GM18511 (cell line): ENCODE results near the gene N4BP3.
A peak's percentile ranks its signal among the peaks of the same experiment; 100 is the strongest.
"Not testable (repeated sequence)": the region's sequence is repeated elsewhere in the genome, so short reads cannot be mapped to it uniquely, and the experiment has no call there.

Source experiments
- ATAC-seq: cut with Tn5 transposase; IDR thresholded peaks from one replicate; pipeline ENCODE4 v1.9.1; 2021; ENCODE audit warnings: mild to moderate bottlenecking, moderate library complexity; ENCODE audit not compliant: unreplicated experiment

N4BP3 gene

GRCh38 chr5:178113141-178113787, at the start of gene N4BP3:
N4BP3 (plus strand) TSS chr5:178113532; CDS start chr5:178119584, 6,052 bp downstream.
- peak; percentile 54 for ATAC-seq

DNA sequence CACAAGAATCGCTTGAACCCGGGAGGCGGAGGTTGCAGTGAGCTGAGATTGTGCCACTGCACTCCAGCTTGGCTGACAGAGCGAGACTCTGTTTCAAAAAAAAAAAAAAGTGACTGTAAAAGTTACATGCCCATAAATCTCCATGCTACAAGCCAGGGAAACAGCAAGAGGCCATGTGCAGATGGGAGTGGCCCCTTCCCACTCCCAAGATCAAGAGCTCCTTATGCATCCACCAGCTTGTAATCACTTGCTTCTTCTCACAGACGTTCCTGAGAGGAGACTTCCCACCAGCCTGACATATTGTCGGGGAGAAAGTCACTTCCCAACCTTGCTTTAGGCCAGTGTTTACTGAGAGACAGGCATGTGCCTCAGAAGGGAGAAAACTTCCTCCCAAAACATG, 45.6 kb upstream of the N4BP3 start:
- no peak for ATAC-seq

DNA sequence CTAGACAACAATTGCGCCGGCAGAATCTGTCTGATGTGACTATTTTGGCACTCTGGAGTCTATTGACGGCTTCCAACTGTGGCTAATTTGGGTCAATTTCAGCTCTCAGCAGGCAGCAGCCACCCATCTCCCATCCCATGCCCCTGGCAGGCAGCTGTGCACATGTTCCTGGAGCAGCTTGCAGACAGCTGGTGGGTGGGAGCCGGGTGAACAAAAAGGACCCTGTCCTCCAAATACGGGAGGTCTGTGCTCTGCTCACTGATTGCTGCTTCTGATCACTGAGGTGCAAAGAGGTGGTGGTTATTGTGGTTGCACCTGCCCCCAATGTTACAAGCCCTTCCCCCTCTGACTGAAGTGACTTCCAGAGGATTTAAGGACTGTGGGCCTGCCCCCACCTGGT, 45.0 kb upstream of the N4BP3 start:
- no peak for ATAC-seq

DNA sequence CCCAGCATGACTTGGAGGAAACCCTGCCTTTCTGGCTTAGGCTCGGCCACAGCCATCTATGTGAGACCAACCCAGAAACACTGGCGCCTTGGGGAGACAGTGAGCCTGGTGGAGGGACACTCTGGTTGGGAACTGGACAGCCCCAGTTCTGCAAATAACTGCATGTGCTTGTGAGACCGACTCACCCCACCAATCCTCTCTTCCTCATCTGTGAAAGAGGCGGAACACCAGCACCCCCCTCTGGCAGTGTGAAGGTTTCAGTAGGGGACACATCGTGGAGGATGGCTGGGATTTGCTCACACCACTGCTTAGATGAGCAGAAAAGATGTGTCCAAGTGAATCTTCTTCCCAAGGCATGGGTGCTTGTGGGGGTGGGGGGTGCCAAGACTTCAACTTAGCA, 43.4 kb upstream of the N4BP3 start:
- ATAC-seq, result no peak

GRCh38 chr5:178071108-178071507, 42.2 kb upstream of the N4BP3 start:
- no peak for ATAC-seq

GRCh38 chr5:178072749-178073148, 40.6 kb upstream of the N4BP3 start:
- no peak for ATAC-seq

- peak; percentile 83 for ATAC-seq
Measured at GRCh38 chr5:178074266-178074952, 38.9 kb upstream of the N4BP3 start.

GRCh38 chr5:178076965-178077364, 36.4 kb upstream of the N4BP3 start:
- not testable (repeated sequence) for ATAC-seq

- no peak for ATAC-seq
Measured at GRCh38 chr5:178077751-178078150, 35.6 kb upstream of the N4BP3 start.

GRCh38 chr5:178078197-178079010, 34.9 kb upstream of the N4BP3 start:
- ATAC-seq, result no peak

- ATAC-seq, result no peak
Measured at GRCh38 chr5:178080056-178080455, 33.3 kb upstream of the N4BP3 start.

- ATAC-seq, result no peak
Measured at GRCh38 chr5:178080618-178081410, 32.5 kb upstream of the N4BP3 start.

DNA sequence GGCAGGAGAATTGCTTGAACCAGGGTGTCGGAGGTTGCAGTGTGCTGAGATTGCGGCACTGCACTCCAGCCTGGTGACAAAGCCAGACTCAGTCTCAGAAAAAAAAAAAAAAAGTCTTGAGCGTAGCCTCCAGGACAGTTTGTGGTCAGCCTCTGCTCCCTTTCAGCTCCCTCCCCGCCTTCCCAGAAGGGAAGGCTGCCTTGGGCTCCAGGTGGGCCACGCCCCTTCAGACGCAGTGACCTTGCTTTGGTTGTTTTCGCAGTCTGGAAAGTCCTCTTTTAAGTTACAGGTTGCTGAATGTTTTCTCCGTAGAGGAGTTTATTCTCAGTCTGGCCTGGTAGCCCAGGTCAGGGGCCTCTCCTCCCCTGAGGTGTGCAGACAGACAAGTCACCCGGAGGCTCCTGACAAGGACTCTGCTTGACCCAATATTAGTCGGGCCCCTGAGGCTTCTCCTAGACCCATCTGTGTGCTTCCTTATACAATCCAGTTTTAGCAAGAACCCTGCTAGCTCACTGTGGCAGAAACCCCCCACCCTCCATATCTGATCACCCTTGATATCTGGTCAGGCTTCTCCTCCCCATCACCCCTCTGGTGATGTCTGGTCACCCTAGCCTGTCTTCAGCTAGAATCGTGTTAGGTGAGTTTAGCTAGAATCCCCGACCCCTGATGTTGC, 31.6 kb upstream of the N4BP3 start:
- no peak for ATAC-seq

DNA sequence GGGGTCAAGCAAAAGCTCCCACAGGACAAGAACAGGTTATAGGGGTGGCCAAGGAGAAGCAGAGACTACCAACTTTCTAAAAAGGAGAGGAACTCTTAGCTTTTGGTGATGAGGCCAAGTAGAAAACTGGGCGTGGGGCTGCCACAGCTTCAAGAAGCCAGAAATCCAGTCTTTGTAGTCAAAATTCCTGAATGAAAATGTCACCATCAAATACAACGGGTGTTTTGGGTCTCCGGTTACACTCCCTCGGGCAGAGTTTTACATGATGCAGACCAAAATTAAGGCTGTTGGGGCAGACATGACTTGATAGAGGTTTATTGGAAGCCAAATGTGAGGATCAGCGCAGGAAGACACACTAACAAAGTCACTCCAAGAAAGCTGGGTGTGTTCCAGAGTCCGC, 29.4 kb upstream of the N4BP3 start:
- ATAC-seq, result no peak

DNA sequence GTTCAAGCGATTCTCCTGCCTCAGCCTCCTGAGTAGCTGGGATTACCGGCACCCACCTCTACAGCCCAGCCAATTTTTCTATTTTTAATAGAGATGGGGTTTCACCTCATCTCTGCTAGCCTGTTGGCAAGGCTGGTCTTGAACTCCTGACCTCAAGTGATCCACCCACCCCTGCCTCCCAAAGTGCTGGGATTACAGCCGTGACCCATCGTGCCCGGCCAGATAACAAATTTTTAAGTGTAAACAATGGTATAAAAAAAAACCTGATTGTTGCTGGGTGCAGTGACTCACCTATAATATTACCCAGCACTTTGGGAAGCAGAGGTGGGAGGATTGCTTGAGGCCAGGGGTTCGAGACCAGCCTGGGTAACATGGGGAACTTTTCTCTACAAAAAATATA, 28.0 kb upstream of the N4BP3 start:
- ATAC-seq, result no peak

DNA sequence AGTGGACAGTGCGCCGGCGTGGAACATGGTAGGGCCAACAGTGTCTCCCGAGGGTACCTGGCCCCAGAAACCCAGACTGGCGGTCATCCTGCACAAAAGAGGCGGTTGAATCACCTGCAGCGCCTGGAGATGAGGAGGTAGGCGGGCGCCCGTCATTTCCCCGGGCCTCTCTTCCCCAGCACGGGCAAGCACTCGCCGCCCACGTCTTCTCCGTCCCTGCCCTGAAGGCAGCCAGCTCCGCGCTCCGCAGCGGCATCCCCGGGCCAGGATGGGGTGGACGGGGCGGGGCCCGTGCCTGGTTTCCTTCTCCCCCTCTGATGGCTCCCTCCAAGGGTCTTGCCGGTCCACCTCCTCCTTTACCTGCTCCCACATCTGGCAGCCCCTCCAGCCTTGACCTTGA, 27.1 kb upstream of the N4BP3 start:
- ATAC-seq, result no peak

DNA sequence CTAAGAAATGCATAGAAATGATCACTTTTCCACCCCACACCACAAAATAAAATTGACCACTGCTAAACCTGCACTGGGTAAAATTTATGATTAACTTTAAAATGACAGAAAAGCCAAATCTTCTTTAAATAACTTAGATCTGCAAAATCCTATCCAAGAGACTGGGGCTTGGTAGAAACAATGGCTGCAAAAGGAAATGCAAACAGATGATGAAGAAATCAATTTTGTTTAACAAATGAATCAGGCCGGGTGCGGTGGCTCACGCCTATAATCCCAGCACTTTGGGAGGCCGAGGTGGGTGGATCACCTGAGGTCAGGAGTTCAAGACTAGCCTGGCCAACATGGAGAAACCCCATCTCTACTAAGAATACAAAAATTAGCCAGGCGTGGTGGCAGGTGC, 26.1 kb upstream of the N4BP3 start:
- ATAC-seq, result not testable (repeated sequence)

DNA sequence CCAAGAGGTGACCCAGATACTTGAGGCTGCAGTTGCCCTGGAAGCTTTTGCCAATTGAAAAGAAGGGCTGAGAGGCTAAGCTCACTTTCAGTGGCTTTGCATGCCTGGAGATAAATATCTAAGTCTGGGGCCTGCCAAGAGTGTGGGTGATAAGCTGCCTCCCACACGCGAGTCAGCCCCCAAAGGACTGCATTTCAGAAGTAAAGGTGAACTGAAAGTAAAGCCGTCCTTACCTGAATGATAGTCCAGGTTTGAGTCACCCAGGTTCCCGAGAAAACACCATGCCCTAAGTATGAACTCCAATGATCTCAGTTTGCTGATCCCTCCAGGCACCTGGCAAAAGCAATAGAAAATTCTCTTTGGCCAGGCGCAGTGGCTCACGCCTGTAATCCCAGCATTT, 22.5 kb upstream of the N4BP3 start:
- ATAC-seq, result no peak

- no peak for ATAC-seq
Measured at GRCh38 chr5:178093134-178093533, 20.2 kb upstream of the N4BP3 start.

DNA sequence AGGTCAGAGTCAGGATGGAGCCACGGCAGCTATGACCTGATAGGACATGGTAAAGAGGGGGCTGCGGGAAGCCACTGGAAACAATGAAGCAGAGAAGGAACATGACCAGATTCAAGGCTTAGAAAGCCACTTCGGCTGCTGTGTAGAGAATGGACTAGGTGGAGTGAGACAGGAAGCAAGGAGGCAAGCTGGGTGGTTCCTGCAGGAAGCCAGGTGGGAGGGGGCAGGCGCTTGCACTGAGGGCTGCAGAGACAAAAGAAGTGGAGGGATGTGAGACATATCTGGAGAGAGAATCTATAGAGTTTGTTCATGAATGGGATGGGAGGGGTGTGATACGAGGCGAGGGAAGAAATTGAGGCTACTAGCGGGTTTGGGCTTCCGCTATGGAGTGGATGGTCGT, 19.0 kb upstream of the N4BP3 start:
- no peak for ATAC-seq

- no peak for ATAC-seq
Measured at GRCh38 chr5:178098685-178099084, 14.6 kb upstream of the N4BP3 start.
